Parathyroid adenoma (tissue), 2 donors: Measurements from ENCODE around the gene LPP.

Experiments used
- H2AFZ ChIP-seq: fragments of 300-600 bp; sonication (generic); one replicate; pipeline ENCODE4 v1.7.0; 2017; ENCODE audit warnings: antibody characterized with exemption, mild to moderate bottlenecking
- H3K27ac ChIP-seq: fragments of 300-600 bp; sonication (generic); one replicate; pipeline ENCODE4 v1.7.0; 2017
- H3K27me3 ChIP-seq: fragments of 300-600 bp; sonication (generic); one replicate; pipeline ENCODE4 v1.7.0; 2017; ENCODE audit warnings: low read length; ENCODE audit not compliant: control insufficient read depth, insufficient read depth
- H3K36me3 ChIP-seq: fragments of 300-600 bp; sonication (generic); one replicate; pipeline ENCODE4 v1.7.0; 2017; ENCODE audit warnings: low read length; ENCODE audit not compliant: control insufficient read depth, insufficient read depth
- H3K4me1 ChIP-seq: fragments of 300-600 bp; sonication (generic); one replicate; pipeline ENCODE4 v1.7.0; 2017; ENCODE audit warnings: control low read depth
- H3K4me2 ChIP-seq: fragments of 300-600 bp; sonication (generic); one replicate; pipeline ENCODE4 v1.7.0; 2017; ENCODE audit warnings: low read length
- H3K4me3 ChIP-seq: fragments of 300-600 bp; sonication (generic); one replicate; pipeline ENCODE4 v1.7.0; 2017; ENCODE audit warnings: low read depth, low read length
- H3K79me2 ChIP-seq: fragments of 300-600 bp; sonication (generic); one replicate; pipeline ENCODE4 v1.7.0; 2017; ENCODE audit warnings: control low read depth
- H3K9ac ChIP-seq: fragments of 300-600 bp; sonication (generic); one replicate; pipeline ENCODE4 v1.7.0; 2017; ENCODE audit warnings: mild to moderate bottlenecking
- H3K9me3 ChIP-seq: fragments of 300-600 bp; sonication (generic); one replicate; pipeline ENCODE4 v1.7.0; 2017; ENCODE audit warnings: low read length; ENCODE audit not compliant: control insufficient read depth
- CTCF ChIP-seq: fragments of 300-600 bp; sonication (generic); IDR thresholded peaks from one replicate; pipeline ENCODE4 v1.7.0; 2017; ENCODE audit warnings: antibody characterized with exemption, mild to moderate bottlenecking
- donor health status: primary hyperparathyroidism.

The LPP gene

GRCh38 chr3:188643736-188644135 is 489.8 kb downstream of the LPP start:
- Histone ChIP-seq H3K4me3 (no peak overlapping the region), H3K36me3 (no peaks in the 10 kb centered on the region), H3K27ac (no peak overlapping the region), H3K9ac (no peak overlapping the region), H3K9me3 (no peaks in the 10 kb centered on the region), H3K4me2 (no peak overlapping the region), H3K79me2 (no peaks in the 10 kb centered on the region), H3K27me3 (no peaks in the 10 kb centered on the region), H3K4me1 (no peaks in the 10 kb centered on the region), H2AFZ (no peak overlapping the region)
- no peak for TF ChIP-seq CTCF

DNA sequence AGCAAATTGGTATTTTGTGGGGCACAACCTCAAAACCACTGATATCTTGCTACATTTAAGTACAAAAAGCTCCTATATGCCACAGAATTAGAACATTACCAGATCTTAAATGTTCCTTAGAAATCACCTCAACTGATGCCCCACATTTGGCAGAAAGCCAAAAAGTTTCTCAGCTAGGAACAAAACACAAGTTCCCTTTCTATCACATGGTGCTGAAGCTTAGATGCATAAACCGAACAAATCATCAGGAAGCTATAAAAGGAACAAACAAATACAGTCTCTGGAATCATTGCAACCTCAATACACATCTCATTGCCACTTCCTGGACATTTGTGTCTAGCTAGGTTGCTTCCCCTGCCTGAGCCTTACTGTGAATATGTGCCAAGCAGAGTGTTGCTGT is 492.6 kb downstream of the LPP start:
- TF ChIP-seq CTCF: no peak
- Histone ChIP-seq H3K4me3 (no peak overlapping the region), H3K9ac (no peak overlapping the region), H3K4me1 (no peaks in the 10 kb centered on the region), H3K36me3 (no peaks in the 10 kb centered on the region), H3K79me2 (no peaks in the 10 kb centered on the region), H3K27me3 (no peaks in the 10 kb centered on the region), H3K27ac (no peak overlapping the region), H3K4me2 (no peak overlapping the region), H2AFZ (no peak overlapping the region), H3K9me3 (no peaks in the 10 kb centered on the region)

DNA sequence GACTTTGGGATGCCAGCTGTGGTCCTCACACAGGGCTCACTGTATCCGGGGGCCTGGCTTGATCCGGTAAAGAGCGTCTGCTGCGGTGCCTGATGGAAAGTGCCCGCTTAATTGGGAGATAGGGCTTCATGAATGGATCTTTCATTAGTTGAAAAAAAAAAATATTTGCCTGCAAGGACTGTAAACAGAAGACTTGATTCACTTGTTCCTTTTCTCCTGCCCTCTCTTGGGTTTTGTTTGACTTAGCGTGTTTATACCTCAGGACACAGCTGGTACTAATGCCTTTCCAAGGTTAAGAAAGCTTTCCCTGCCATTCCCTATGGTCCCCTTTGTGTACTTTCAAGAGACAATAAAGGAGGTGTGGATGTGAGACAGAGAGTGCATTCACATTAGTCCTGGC is 493.3 kb downstream of the LPP start:
- H3K79me2 ChIP-seq: no peaks in the 10 kb centered on the region
- no peak for TF ChIP-seq CTCF
- H3K4me1 ChIP-seq: no peaks in the 10 kb centered on the region
- H3K27me3 ChIP-seq: no peaks in the 10 kb centered on the region
- H3K4me3 ChIP-seq: no peak overlapping the region
- no peak overlapping the region for H3K4me2 ChIP-seq
- no peak overlapping the region for H3K27ac ChIP-seq
- H2AFZ ChIP-seq: no peak overlapping the region
- no peaks in the 10 kb centered on the region for H3K36me3 ChIP-seq
- no peaks in the 10 kb centered on the region for H3K9me3 ChIP-seq
- H3K9ac ChIP-seq: no peak overlapping the region

DNA sequence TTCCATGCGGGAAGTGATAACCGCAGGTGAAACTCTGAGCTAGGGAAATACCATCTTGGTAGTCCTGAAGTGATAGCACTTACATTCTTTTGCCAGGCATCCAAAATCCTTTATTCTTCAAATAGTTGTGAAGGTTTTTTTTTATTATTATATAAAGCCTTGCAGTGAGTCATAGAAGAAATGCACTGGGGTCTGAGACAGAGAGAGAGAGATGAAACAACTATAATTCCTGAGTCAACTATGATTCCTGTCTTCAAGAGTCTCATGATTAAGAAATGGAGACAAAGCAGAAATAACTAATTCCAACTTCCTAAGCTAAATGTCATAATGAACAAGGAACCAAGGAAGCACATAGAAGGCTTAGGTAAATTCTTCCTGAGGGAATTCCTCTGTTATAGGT is 495.6 kb downstream of the LPP start:
- no peak overlapping the region for H3K27ac ChIP-seq
- TF ChIP-seq CTCF: no peak
- no peak overlapping the region for H2AFZ ChIP-seq

GRCh38 chr3:188656196-188656982 is 502.4 kb downstream of the LPP start:
- Histone ChIP-seq H3K9ac (no peak overlapping the region), H3K79me2 (no peaks in the 10 kb centered on the region), H3K4me1 (no peaks in the 10 kb centered on the region), H3K4me3 (no peak overlapping the region), H2AFZ (no peak overlapping the region), H3K27me3 (no peaks in the 10 kb centered on the region), H3K9me3 (no peaks in the 10 kb centered on the region), H3K36me3 (no peaks in the 10 kb centered on the region), H3K27ac (no peak overlapping the region), H3K4me2 (no peak overlapping the region)
- TF ChIP-seq CTCF: no peak

More for the DNA sequence above, 495.6 kb downstream of the LPP start:
- Histone ChIP-seq H3K4me3 (no peak overlapping the region), H3K4me2 (no peak overlapping the region), H3K36me3 (no peaks in the 10 kb centered on the region), H3K9ac (no peak overlapping the region), H3K4me1 (no peaks in the 10 kb centered on the region), H3K79me2 (no peaks in the 10 kb centered on the region), H3K27me3 (no peaks in the 10 kb centered on the region), H3K9me3 (no peaks in the 10 kb centered on the region)
